Omental fat pad (tissue), 4 donors: ENCODE results near the gene CRHR2. TPM values are rescaled to one million over a fixed set of nuclear protein-coding genes. Genes with fewer than 3 reads are reported as not detected.

ENCODE experiments used
- ATAC-seq: fragments of 150-250 bp; one replicate; pipeline ENCODE4 v1.9.1; 2016; ENCODE audit warnings: mild to moderate bottlenecking, moderate library complexity; ENCODE audit not compliant: low FRiP score
- DNase-seq: peaks from one replicate; pipeline ENCODE4 v3.0.0-alpha.2; 2019; ENCODE audit warnings: low spot score
- total RNA-seq, 4 donors: library from RNA; depleted of rRNA; stranded (reverse); fragments of >200 nt; gene quantifications; one replicate each; pipeline ENCODE4 v1.1.0, GENCODE V29; 2016
- TF ChIP-seq, protein P1 (sequence below), 3 donors: fragments of 450-650 bp; IDR thresholded peaks; one replicate each; pipeline ENCODE4 v1.5.1; 2016 to 2017; ENCODE audit warnings: antibody characterized with exemption in 3 of 3, mild to moderate bottlenecking in 3 of 3, moderate library complexity in 2 of 3

CRHR2 gene
- total RNA-seq, 4 donors from 2014 or later, result 0.95 TPM; not detected in 3

DNA sequence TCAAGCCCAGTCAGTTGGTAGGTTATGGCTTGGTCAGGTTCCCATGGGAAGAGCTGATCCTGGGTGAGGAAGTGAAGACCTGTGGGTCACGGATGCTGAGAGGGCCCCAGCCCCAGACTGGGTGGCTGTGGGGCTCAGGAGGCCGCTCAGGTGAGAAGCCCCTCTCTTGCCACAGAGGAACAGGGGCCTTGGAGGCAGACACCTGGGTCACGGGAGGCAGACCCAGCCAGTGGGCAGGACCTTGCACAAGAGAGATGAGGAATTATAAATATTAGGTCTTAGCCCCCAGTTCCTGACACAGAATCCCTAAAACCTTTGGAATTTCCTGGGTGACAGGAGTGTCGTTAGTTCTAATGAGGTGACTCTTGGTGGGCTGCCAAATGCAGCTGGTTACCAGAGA, 10.6 kb upstream of the CRHR2 start:
- ATAC-seq, result no peak

DNA sequence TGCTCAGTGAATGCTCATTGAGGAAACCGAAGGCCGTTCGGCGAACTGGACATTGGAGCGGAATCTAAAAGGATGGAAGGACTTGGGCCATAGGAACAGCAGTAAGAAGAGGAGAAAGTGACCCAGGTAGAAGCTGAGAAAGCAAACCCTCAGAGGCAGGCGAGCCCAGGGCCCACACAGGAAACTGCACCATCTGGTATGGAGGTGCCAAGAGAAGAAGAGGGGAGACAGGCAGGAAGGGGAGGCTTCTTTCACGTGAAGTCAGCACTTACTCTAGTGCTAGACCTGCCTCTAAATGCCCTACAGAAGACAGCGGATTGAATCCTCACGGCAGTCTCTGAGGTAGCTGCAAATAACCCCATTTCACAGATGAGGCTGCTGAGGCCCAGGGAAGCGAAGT, 10.2 kb upstream of the CRHR2 start:
- DNase-seq (no peak), ATAC-seq (no peak)
- TF ChIP-seq, protein P1, sequence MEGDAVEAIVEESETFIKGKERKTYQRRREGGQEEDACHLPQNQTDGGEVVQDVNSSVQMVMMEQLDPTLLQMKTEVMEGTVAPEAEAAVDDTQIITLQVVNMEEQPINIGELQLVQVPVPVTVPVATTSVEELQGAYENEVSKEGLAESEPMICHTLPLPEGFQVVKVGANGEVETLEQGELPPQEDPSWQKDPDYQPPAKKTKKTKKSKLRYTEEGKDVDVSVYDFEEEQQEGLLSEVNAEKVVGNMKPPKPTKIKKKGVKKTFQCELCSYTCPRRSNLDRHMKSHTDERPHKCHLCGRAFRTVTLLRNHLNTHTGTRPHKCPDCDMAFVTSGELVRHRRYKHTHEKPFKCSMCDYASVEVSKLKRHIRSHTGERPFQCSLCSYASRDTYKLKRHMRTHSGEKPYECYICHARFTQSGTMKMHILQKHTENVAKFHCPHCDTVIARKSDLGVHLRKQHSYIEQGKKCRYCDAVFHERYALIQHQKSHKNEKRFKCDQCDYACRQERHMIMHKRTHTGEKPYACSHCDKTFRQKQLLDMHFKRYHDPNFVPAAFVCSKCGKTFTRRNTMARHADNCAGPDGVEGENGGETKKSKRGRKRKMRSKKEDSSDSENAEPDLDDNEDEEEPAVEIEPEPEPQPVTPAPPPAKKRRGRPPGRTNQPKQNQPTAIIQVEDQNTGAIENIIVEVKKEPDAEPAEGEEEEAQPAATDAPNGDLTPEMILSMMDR (IDR thresholded peaks at IDR 0.05), result no peak

More for the DNA sequence above, 10.6 kb upstream of the CRHR2 start:
- no peak for DNase-seq
- TF ChIP-seq, protein P1 (IDR thresholded peaks at IDR 0.05), result no peak

DNA sequence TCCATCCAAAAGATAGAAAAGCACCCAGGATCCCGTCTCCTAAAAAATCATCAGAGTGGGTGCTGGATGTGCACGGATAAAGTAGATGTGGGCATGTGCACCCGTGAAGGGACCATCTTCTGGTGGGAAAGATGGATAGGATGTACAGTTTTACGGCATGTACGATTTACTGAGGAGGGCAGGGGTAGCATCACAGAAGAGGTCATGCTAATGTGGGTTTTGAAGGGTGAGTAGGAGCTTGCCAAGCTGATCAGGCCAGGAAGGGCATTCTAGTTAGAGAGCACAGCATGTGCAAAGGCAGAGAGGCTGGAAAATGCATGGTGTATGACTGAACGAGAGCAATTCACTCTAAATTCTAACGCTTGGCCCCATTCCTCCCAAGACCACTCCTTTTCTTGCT, 7.8 kb upstream of the CRHR2 start:
- TF ChIP-seq, protein P1 (IDR thresholded peaks at IDR 0.05), result no peak
- no peak for ATAC-seq
- DNase-seq, result no peak

DNA sequence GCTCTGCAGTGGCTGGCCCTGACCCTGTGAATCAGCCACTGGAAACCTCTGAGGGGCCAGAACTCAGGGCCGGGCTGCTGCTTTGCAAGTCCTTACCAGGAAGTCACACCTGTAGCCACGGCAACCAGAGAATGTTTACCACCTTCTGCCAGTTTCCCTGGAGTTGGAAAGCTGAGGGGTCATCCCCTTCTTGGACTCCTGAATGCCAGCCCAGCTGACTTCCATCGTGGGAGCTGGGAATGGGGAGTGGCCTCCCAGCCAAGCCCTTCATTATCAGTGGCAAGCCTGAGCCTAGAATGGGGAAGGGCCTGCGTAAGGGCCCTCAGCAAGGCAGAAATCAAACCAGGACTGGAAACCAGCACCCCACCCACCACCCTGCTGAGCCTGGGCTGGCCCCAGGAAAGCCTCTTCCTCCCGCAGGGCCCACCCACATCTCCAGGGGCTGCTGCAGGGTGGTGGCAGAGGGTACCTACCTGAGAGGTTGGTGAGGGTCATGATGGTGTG, 6.5 kb upstream of the CRHR2 start:
- TF ChIP-seq, protein P1 (IDR thresholded peaks at IDR 0.05), result no peak
- ATAC-seq (no peak), DNase-seq (no peak)

DNA sequence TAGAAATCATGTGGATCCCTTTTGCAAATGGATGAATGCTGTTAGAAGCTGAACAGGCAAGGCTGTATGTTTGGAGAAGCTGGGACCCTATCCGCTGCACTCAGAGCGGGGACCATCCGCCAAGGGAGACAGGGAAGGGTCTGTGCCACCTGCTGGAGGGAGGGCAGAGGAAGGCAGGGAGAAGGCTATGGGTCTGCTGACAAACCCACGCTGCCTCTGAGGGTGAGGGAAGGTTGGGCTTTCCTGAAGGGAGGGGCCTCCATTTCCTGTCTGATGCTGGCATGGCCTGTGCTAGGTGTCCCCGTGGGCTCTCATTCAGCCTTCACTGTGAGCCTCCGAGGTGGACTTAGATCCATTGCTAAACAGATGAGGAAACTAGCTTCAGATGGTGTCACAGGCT, 5.3 kb upstream of the CRHR2 start:
- ATAC-seq, result no peak
- no peak for DNase-seq
- TF ChIP-seq, protein P1 (IDR thresholded peaks at IDR 0.05), result no peak

DNA sequence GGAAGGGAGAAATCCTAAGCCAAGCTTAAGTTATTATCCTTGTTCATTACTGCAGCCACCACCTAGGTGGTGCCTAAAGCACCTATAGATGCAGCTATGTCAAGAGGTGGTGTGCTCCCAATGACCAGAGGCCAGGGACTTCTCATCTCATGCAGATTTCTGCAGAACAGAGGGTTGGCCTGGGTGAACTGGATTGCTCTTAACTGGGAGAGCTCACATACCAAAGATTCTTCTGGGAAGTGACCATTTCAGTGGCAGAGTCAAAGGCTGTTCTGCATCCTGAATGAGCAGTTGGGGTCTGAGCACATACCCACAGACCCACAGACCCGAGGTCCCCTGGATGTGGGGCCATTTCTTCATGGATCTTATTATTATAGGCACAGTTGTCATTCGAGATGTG, 2.1 kb upstream of the CRHR2 start:
- DNase-seq (no peak), ATAC-seq (no peak)
- TF ChIP-seq, protein P1 (IDR thresholded peaks at IDR 0.05), result no peak

DNA sequence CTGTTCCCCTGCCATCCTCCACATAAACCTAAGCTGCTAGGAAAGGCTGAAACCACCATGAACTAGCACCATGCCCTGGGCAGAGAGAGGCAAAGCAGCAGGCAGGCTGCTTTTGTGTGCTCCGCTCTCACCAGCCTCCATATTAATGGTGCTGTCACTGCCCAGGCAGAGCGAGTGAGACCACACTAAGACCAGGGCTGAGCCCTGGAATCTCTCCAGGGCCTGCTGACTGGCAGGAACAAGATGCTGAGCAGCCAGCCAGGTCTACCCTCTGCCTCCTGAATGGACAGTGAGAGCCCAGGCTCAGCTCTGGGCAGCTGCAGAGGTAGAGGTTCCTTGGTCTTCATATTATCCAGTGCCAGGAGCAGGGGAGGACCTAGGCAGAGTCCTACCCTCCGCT, 1.6 kb upstream of the CRHR2 start:
- ATAC-seq, result no peak
- DNase-seq, result no peak
- TF ChIP-seq, protein P1 (IDR thresholded peaks at IDR 0.05), result no peak
